ENCODE measurements around the gene JHY.

JHY gene

GRCh38 chr11:122879785-122880184 lies 2.8 kb upstream of the JHY start:
- CTCF ChIA-PET = interaction anchor here (0.6 kb wide), 1 partner anchor 304 kb away, joined by 3 read pairs; no protein-coding TSS in a partner anchor
- no peak for TF ChIP-seq CTCF (conservative IDR thresholded peaks at IDR 0.05; ENCODE audit: low read depth)
- DNase-seq (ENCODE audit: low spot score) = no peak
- no peak overlapping the region for H3K27ac ChIP-seq
- POLR2A ChIA-PET (ENCODE audit: low non-redundant PET) = no interaction called here

- DNase-seq (ENCODE audit: low spot score) = peak; percentile 30
- CTCF ChIA-PET = interaction anchor here (0.6 to 1.5 kb wide), 5 partner anchors 20 to 1931 kb away, joined by 3 to 7 read pairs (median 3); no protein-coding TSS in a partner anchor
- peak overlapping the region; percentile 71 for H3K27ac ChIP-seq
- TF ChIP-seq CTCF (conservative IDR thresholded peaks at IDR 0.05; ENCODE audit: low read depth) = no peak
- POLR2A ChIA-PET (ENCODE audit: low non-redundant PET) = no interaction called here
Measured at GRCh38 chr11:122882857-122883645, 492 bp downstream of the JHY start.

- ChIA-PET CTCF (interaction anchor here (0.6 to 1.5 kb wide), 5 partner anchors 20 to 1931 kb away, joined by 3 to 7 read pairs (median 4); no protein-coding TSS in a partner anchor), POLR2A (ENCODE audit: low non-redundant PET) (no interaction called here)
- no peak for TF ChIP-seq CTCF (conservative IDR thresholded peaks at IDR 0.05; ENCODE audit: low read depth)
- peak overlapping the region; percentile 71; the same call in 1 of the 2 replicates for H3K27ac ChIP-seq
- DNase-seq (ENCODE audit: low spot score) = no peak
Measured at GRCh38 chr11:122883646-122883979, 1.1 kb downstream of the JHY start.

- no peak for TF ChIP-seq CTCF (conservative IDR thresholded peaks at IDR 0.05; ENCODE audit: low read depth)
- no peak for DNase-seq (ENCODE audit: low spot score)
- H3K27ac ChIP-seq = no peak overlapping the region
- POLR2A ChIA-PET (ENCODE audit: low non-redundant PET) = no interaction called here
- CTCF ChIA-PET = interaction anchor here (0.6 kb wide), 1 partner anchor 256 kb away, joined by 3 read pairs; no protein-coding TSS in a partner anchor
Measured at GRCh38 chr11:122888162-122888561, 5.6 kb downstream of the JHY start.

- POLR2A ChIA-PET (ENCODE audit: low non-redundant PET) = no interaction called here
- H3K27ac ChIP-seq = no peak overlapping the region
- DNase-seq (ENCODE audit: low spot score) = no peak
- no peak for TF ChIP-seq CTCF (conservative IDR thresholded peaks at IDR 0.05; ENCODE audit: low read depth)
- CTCF ChIA-PET = no interaction called here
Measured at GRCh38 chr11:122893131-122893530, 10.6 kb downstream of the JHY start.

GRCh38 chr11:122895563-122895962 lies 13.0 kb downstream of the JHY start:
- ChIA-PET CTCF (no interaction called here), POLR2A (ENCODE audit: low non-redundant PET) (no interaction called here)
- no peak for DNase-seq (ENCODE audit: low spot score)
- no peak for TF ChIP-seq CTCF (conservative IDR thresholded peaks at IDR 0.05; ENCODE audit: low read depth)
- no peak overlapping the region for H3K27ac ChIP-seq

All from RWPE1 (cell line).